IPS DF 6.9 (cell line): ENCODE data around the gene CCDC33.

ENCODE experiments used
- DNase-seq: peaks from one replicate; pipeline ENCODE4 v3.0.0-alpha.2; 2013; ENCODE audit warnings: low read depth, low spot score
- H3K27ac ChIP-seq: one replicate; pipeline ENCODE4 v1.5.1; 2013; ENCODE audit warnings: low read length, control low read depth
- H3K27me3 ChIP-seq: 2 replicates; pipeline ENCODE4 v1.6.1; 2013; ENCODE audit warnings: mild to moderate bottlenecking, low read length; ENCODE audit not compliant: control insufficient read depth, insufficient read depth
- H3K36me3 ChIP-seq: 2 replicates; pipeline ENCODE4 v1.6.1; 2013; ENCODE audit warnings: low read length; ENCODE audit not compliant: control insufficient read depth, insufficient read depth
- H3K4me1 ChIP-seq: 2 replicates; pipeline ENCODE4 v1.6.1; 2013; ENCODE audit warnings: low read length; ENCODE audit not compliant: control insufficient read depth, insufficient read depth
- H3K4me3 ChIP-seq: 2 replicates; pipeline ENCODE4 v1.5.1; 2013; ENCODE audit warnings: mild to moderate bottlenecking, low read length
- H3K9me3 ChIP-seq: 2 replicates; pipeline ENCODE4 v1.6.1; 2013; ENCODE audit warnings: low read length, inconsistent platforms; ENCODE audit not compliant: control insufficient read depth, insufficient read depth
- WGBS: extraction: QIAGEN DNeasy Blood & Tissue Kit; methylation state at CpG from one replicate; pipeline ENCODE4 v1.1.7; 2013; ENCODE audit warnings: mixed read lengths, missing lambda C conversion rate; ENCODE audit not compliant: insufficient read length, insufficient coverage; 5-methylcytosine and 5-hydroxymethylcytosine counted together

Gene CCDC33

DNA sequence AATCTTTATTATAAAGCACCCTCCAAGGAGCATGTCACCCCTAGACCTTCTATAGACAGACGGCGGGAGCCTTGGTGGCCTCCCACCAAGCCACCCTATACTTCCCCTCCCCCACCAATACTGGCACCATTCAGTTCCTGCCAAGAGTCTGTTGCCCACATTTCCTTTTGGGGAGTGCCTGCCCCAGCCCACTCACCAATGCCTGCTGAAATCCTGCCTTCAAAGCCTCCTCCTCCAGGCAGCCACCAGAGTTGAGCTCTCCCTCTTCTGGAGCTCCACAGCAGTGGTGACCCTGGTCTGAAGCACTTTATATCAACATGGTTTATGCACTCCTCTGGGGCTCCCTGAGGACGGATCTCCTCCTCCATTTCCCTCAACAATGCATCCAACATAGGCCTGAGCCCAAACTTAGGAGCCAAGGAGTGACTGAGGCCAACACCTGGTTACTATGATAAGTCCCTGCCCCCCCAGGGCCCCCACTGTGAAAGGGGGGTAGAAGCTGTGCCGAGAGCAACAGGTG is 8.8 kb downstream of the CCDC33 start:
- H3K4me1 ChIP-seq: peaks cover 5% of the 10 kb centered on the region
- WGBS: no CpG with 5 or more reads among the region's 4 CpGs
- no peaks in the 10 kb centered on the region; the same call in 1 of the 2 replicates for H3K27me3 ChIP-seq
- no peaks in the 10 kb centered on the region for H3K9me3 ChIP-seq
- DNase-seq: no peak
- H3K27ac ChIP-seq: no peak overlapping the region
- H3K4me3 ChIP-seq: peak overlapping the region; percentile 13; the same call in 1 of the 2 replicates
- no peaks in the 10 kb centered on the region for H3K36me3 ChIP-seq

DNA sequence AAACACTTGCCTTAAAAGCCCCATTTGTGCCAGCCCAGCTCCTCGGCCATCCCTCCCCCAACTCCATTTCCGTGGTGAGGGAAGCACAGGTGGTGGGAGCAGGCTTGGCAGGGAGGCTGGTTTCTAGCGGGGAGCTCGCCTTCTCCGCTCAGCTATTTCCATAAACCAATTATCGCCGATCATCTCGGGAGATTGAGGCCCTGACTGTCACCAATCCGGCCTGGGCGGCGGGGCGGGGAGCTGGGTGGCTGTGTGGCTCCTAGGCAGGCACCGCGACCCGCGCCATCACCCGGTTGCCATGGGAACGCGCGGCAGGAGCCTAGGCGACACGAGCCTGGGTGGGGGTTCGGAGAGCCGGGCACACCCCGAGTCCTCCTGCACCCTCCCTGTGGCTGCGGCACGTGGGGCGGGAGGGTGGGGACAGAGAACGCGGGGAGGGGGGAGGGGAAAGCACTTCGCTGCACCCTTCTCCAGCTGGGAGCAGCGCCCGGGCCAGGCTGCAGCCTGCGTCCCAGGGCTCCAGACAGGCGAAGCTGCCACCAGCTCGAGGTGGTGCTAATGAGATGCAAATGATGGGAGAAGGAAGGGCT is 9.3 kb downstream of the CCDC33 start:
- H3K4me3 ChIP-seq: peak overlapping the region; percentile 13; the same call in 1 of the 2 replicates
- WGBS: no CpG with 5 or more reads among the region's 36 CpGs
- peaks cover 5% of the 10 kb centered on the region for H3K4me1 ChIP-seq
- no peaks in the 10 kb centered on the region for H3K9me3 ChIP-seq
- DNase-seq: no peak
- H3K27me3 ChIP-seq: no peaks in the 10 kb centered on the region; the same call in 1 of the 2 replicates
- no peak overlapping the region for H3K27ac ChIP-seq
- no peaks in the 10 kb centered on the region for H3K36me3 ChIP-seq

GRCh38 chr15:74250266-74250665 is 14.1 kb downstream of the CCDC33 start:
- Histone ChIP-seq H3K4me3 (no peak overlapping the region), H3K27ac (no peak overlapping the region), H3K9me3 (no peaks in the 10 kb centered on the region), H3K4me1 (peaks cover 5% of the 10 kb centered on the region), H3K36me3 (no peaks in the 10 kb centered on the region), H3K27me3 (no peaks in the 10 kb centered on the region)
- no peak for DNase-seq
- no CpG with 5 or more reads among the region's 6 CpGs for WGBS

- H3K27ac ChIP-seq: no peak overlapping the region
- H3K27me3 ChIP-seq: no peaks in the 10 kb centered on the region
- no peak for DNase-seq
- no peaks in the 10 kb centered on the region for H3K36me3 ChIP-seq
- no peaks in the 10 kb centered on the region for H3K9me3 ChIP-seq
- peaks cover 5% of the 10 kb centered on the region for H3K4me1 ChIP-seq
- H3K4me3 ChIP-seq: no peak overlapping the region
- no CpG with 5 or more reads among the region's 5 CpGs for WGBS
Measured at GRCh38 chr15:74251131-74251811, 15.1 kb downstream of the CCDC33 start.

- no peaks in the 10 kb centered on the region for H3K36me3 ChIP-seq
- no peaks in the 10 kb centered on the region for H3K9me3 ChIP-seq
- H3K27me3 ChIP-seq: no peaks in the 10 kb centered on the region
- peaks cover 5% of the 10 kb centered on the region for H3K4me1 ChIP-seq
- WGBS: no CpG with 5 or more reads among the region's 6 CpGs
- no peak overlapping the region for H3K4me3 ChIP-seq
- H3K27ac ChIP-seq: no peak overlapping the region
- DNase-seq: no peak
Measured at GRCh38 chr15:74252291-74252690, 16.2 kb downstream of the CCDC33 start.

DNA sequence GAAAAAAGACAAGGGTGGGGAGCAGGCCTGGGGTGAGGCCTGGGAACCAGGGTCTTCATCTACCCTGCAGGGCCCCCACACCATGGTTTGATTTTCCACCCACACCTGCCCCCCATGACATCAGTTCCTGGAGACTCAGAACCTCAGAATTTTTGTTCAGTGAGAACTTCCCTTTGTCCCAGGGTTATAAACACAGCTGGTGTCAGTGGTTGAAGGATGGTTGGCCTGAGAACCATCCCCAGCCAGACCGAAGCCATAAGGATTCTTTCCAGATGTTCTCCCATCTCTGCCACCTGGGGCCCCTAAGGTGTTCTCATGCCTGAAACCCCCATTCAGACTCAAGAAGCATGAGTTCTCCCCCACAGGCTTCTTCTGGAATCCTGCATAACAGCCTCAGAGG is 16.6 kb downstream of the CCDC33 start:
- no peaks in the 10 kb centered on the region for H3K9me3 ChIP-seq
- no CpG with 5 or more reads among the region's 1 CpG for WGBS
- no peak overlapping the region for H3K27ac ChIP-seq
- peaks cover 5% of the 10 kb centered on the region for H3K4me1 ChIP-seq
- DNase-seq: no peak
- H3K4me3 ChIP-seq: no peak overlapping the region
- H3K36me3 ChIP-seq: no peaks in the 10 kb centered on the region
- H3K27me3 ChIP-seq: no peaks in the 10 kb centered on the region

- no peak for DNase-seq
- Histone ChIP-seq H3K4me1 (peaks cover 6% of the 10 kb centered on the region), H3K4me3 (no peak overlapping the region), H3K27ac (no peak overlapping the region), H3K9me3 (no peaks in the 10 kb centered on the region), H3K27me3 (no peaks in the 10 kb centered on the region), H3K36me3 (no peaks in the 10 kb centered on the region)
- WGBS: no CpG with 5 or more reads among the region's 7 CpGs
Measured at GRCh38 chr15:74253211-74253921, 17.2 kb downstream of the CCDC33 start.

DNA sequence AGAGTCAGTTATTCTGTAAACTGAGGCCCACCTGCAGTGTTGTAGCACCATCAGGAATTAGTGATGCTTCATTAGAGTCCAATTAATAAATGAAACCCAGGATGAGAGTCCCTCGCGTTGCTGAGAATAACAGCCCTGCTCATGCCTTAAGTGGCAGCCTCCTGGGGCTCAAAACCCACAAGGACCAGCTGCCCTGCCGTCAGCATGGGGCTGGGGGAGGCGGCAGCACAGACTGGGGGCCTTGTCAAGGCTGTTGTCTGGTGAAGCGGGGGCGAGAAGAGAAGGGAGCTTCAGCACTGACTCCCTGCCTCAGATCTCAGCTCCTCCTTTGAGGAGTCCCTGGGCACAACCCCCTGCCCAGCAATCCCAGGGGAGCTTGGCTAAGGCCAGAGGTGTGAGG is 21.0 kb downstream of the CCDC33 start:
- no peak overlapping the region for H3K4me3 ChIP-seq
- H3K27me3 ChIP-seq: no peaks in the 10 kb centered on the region
- DNase-seq: no peak
- no peak overlapping the region for H3K27ac ChIP-seq
- peaks cover 9% of the 10 kb centered on the region for H3K4me1 ChIP-seq
- no peaks in the 10 kb centered on the region for H3K36me3 ChIP-seq
- WGBS: no CpG with 5 or more reads among the region's 6 CpGs
- no peaks in the 10 kb centered on the region for H3K9me3 ChIP-seq

DNA sequence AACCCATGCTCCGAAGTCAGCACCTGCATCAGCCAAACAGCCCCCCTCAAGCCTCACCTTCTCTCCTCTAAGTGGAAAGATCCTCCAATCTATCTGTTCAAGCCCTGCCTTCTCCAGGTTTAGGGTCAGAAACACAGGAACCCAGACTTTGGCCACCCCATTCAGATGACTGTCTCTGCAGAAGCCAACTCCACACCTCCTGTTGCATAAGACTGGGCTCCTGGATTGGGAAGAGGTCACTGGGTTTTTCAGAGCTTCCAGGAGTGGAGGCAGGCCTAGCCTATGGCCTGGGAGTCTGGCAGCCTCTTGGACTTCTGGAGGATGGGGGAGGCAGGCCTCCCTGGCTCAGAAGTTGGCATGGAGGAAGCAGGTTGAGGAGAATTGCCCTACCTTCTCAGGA is 21.5 kb downstream of the CCDC33 start:
- no peak overlapping the region for H3K4me3 ChIP-seq
- H3K36me3 ChIP-seq: no peaks in the 10 kb centered on the region
- no peak overlapping the region for H3K27ac ChIP-seq
- H3K4me1 ChIP-seq: peaks cover 9% of the 10 kb centered on the region
- H3K27me3 ChIP-seq: no peaks in the 10 kb centered on the region
- no CpG with 5 or more reads among the region's 1 CpG for WGBS
- no peak for DNase-seq
- no peaks in the 10 kb centered on the region for H3K9me3 ChIP-seq

DNA sequence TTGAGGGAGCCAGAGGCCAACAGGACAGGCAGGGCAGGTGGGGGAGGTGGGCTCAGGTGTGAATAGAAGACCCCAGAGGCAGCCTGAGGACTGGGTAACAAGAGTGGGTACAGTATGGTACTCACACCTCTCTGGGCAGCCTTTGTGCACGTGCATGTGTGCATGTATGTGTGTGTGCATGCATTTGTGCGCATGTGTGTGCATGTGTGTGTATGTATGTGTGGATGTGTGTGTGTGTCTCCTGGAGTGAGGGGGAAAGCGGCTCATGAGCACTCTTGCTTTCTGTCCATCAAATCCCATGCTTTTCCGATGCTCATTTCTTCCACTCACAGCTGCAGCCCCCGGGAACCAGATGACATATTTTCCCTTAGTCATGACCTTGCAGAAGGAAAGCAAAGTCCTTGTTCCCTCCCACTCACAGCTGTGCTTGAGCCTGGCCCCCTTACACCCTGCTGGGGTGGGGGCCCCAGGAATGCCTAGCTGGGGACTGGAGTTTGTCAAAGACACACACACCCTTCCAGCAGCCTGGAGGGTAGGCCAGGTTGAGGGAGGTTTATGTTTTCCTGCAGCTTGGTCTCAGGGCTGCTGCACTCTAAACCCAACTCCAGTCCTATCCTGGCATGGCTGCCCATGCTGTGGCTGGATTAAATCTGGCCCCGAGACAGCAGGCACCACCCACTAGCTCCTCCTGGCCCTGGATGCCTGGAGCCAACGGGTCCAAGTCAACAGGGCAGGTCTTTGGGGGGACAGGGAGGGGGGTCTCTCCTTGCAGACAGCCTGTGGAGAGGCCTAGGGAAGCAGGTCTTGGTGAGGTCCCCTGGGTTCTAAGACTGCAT is 22.5 kb downstream of the CCDC33 start:
- no CpG with 5 or more reads among the region's 7 CpGs for WGBS
- no peaks in the 10 kb centered on the region for H3K36me3 ChIP-seq
- no peaks in the 10 kb centered on the region for H3K9me3 ChIP-seq
- peaks cover 6% of the 10 kb centered on the region for H3K4me1 ChIP-seq
- no peak for DNase-seq
- H3K27ac ChIP-seq: no peak overlapping the region
- no peaks in the 10 kb centered on the region for H3K27me3 ChIP-seq
- H3K4me3 ChIP-seq: no peak overlapping the region
